Measurements from ENCODE around the gene TSKU.
A peak's percentile ranks its signal among the peaks of the same experiment; 100 is the strongest.

The TSKU gene

DNA sequence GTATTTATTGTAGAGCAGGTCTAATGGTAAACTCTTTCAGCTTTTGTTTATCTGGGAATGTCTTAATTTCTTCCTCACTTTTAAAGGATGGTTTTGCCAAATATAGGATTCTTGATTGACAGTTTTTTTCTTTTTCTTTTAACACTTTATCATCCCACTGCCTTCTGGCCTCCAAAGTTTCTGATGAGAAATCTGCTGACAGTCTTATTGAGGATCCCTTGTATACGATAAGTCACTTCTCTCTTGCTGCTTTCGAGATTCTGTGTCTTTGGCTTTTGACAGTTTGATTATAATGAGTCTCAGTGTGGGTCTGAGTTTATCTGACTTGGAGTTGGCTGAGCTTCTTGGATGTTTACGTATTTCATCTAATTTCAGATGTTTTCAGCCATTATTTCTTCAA is 6.7 kb upstream of the TSKU start:
- DNase-seq (ENCODE audit: low read depth, low spot score) = no peak
- TF ChIP-seq, protein P1, sequence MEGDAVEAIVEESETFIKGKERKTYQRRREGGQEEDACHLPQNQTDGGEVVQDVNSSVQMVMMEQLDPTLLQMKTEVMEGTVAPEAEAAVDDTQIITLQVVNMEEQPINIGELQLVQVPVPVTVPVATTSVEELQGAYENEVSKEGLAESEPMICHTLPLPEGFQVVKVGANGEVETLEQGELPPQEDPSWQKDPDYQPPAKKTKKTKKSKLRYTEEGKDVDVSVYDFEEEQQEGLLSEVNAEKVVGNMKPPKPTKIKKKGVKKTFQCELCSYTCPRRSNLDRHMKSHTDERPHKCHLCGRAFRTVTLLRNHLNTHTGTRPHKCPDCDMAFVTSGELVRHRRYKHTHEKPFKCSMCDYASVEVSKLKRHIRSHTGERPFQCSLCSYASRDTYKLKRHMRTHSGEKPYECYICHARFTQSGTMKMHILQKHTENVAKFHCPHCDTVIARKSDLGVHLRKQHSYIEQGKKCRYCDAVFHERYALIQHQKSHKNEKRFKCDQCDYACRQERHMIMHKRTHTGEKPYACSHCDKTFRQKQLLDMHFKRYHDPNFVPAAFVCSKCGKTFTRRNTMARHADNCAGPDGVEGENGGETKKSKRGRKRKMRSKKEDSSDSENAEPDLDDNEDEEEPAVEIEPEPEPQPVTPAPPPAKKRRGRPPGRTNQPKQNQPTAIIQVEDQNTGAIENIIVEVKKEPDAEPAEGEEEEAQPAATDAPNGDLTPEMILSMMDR (IDR thresholded peaks at IDR 0.05; ENCODE audit: low read depth, low read length) = no peak

DNA sequence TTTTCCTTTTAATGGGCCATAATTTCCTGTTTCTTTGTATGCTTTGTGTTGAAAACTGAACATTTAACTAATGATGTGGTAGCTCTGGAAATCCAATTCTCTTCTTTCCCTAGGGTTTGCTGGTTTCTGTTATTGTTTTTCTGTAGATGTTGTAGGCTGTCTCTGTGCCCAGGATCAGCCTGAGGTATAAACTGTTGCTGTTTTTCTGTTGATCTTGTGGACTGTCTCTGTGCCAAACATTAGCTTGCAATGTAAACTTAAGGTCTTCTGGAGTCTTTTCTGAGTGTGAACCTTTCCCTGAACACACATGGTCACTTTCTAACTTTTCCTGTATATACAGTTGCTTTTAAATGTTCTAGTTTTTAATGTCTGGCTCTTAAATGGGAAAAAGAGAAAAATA is 5.9 kb upstream of the TSKU start:
- no peak overlapping the region for H3K4me3 ChIP-seq (ENCODE audit: low read depth, low read length)
- in situ Hi-C loops (cut with HindIII; ENCODE audit: low sequenced_read_pairs) = no loop called here
- no peak for DNase-seq (ENCODE audit: low read depth, low spot score)
- TF ChIP-seq, protein P1 (IDR thresholded peaks at IDR 0.05; ENCODE audit: low read depth, low read length) = no peak

More for the DNA sequence above, 6.7 kb upstream of the TSKU start:
- H3K4me3 ChIP-seq (ENCODE audit: low read depth, low read length) = no peak overlapping the region
- in situ Hi-C loops (cut with HindIII; ENCODE audit: low sequenced_read_pairs) = no loop called here

DNA sequence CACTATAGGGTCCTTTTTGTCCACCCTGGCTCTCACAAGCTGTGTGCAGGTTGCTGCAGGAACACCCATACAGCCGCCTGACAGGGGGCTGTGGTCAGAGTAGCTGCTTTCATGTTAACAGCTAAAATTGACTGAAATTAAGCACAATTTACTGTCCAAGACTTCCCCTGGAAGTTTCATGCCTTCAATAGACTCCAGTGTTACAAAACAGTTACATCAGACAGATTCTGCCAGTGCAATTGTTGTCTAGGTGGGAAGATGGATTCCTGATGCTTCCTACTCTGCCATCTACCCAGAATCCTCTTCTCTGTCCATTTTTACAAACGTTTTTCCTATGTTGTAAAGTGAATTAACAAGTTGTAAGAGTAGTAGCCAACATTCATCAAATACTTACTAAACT is 5.3 kb upstream of the TSKU start:
- DNase-seq (ENCODE audit: low read depth, low spot score) = no peak
- TF ChIP-seq, protein P1 (IDR thresholded peaks at IDR 0.05; ENCODE audit: low read depth, low read length) = no peak
- in situ Hi-C loops (cut with HindIII; ENCODE audit: low sequenced_read_pairs) = no loop called here
- no peak overlapping the region for H3K4me3 ChIP-seq (ENCODE audit: low read depth, low read length)

DNA sequence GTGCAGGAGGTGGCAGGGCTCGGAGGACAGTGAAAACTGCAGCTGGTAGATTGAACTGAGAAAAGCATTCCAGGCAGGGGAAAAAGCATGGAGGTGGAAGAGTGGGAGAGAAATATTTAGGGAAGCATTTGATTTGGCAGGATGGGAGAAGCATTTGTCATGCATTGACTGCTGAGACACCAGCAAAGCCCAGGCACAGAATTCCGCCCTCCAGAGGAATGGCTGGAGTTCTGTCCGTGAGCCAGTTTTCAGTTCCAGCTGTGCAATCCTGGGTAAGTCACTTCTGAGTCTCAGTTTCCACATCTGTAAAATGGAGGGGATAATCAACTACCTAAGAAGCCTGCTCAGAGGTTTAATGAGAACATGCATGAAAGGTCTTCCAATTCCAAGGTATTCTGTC is 4.3 kb upstream of the TSKU start:
- in situ Hi-C loops (cut with HindIII; ENCODE audit: low sequenced_read_pairs) = no loop called here
- H3K4me3 ChIP-seq (ENCODE audit: low read depth, low read length) = no peak overlapping the region
- TF ChIP-seq, protein P1 (IDR thresholded peaks at IDR 0.05; ENCODE audit: low read depth, low read length) = no peak
- no peak for DNase-seq (ENCODE audit: low read depth, low spot score)

DNA sequence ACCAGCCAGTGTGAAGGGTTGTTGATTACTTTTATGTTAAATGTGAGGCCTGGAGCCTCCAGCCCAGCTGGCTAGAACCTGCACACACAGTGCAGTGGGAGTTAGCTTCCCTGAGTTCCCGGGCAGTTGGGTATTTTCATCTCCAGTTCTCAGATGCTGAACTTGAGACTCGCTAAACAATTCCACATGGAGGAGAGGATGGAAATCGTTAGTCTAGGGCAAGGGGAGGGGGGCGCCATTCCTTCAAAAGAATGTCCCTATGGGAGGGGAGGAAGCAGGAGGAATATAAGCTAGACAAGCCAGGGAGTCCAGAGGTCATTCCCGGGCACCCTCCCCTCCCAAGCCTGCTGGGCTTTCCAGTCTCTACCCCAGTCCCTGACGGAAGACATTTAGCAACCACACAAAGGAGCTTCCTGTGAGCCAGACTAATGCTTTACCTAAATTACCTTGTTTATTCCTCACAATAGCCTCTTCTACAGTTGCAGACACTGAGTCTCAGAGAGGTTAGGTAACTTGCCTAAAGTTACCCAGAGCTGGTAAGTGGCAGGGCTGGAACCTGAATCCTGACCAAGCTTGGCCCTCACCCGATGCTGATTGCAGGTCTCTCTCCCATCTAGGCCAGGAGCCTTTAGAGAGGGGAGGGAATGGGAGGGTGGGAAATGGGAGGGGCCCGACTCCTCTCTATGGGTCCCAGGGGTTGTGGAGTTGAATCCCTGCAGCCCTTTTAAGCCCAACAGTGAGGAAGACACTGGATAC is 1.9 kb upstream of the TSKU start:
- TF ChIP-seq, protein P1 (IDR thresholded peaks at IDR 0.05; ENCODE audit: low read depth, low read length) = no peak
- DNase-seq (ENCODE audit: low read depth, low spot score) = no peak
- in situ Hi-C loops (cut with HindIII; ENCODE audit: low sequenced_read_pairs) = no loop called here
- H3K4me3 ChIP-seq (ENCODE audit: low read depth, low read length) = no peak overlapping the region

DNA sequence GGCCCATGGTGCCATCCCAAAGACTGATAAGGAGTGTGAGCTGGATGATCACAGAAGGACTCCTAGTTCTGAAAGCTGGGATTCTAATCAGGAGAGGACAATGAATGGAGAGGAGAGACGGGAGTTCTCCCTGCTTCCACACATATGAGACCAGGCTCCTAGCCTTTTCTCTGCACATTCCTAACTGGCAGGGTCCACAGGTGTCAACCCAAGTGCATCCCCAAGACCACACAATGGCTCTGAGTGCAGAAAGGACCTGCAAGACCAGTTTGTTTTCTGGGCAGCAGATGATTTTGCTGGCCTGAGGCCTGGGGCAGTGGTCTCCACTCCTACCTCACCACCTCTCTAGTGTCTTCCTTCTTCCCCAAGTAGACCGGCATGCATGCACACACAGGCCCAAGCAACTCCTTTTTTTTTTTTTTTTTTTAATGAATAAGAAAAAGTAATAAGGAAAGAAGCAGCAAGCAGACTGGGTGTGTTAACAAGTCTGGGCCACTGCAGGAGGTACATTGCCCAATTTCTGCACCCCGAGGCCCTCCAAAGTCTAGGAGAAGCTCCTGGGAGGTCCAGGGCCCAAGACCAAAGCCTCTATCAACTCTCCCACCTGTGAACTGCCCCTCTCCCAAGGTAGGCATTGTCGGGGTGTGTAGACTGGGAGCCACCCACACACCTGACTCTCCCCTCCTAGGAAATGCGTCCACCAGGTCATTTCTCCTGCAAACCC is 1.2 kb upstream of the TSKU start:
- TF ChIP-seq, protein P1 (IDR thresholded peaks at IDR 0.05; ENCODE audit: low read depth, low read length) = no peak
- in situ Hi-C loops (cut with HindIII; ENCODE audit: low sequenced_read_pairs) = no loop called here
- peak overlapping the region; percentile 93 for H3K4me3 ChIP-seq (ENCODE audit: low read depth, low read length)

More for the DNA sequence above, 1.2 kb upstream of the TSKU start:
- DNase-seq (ENCODE audit: low read depth, low spot score) = no peak
